OCI-M2 (cell line): ENCODE measurements around the gene WWOX.

Experiments used
- DNase-seq: peaks from one replicate; lab custom pipeline; 2025; ENCODE audit not compliant: unreplicated experiment; lab: John Stamatoyannopoulos, UW

The WWOX gene

GRCh38 chr16:78386557-78387324 lies 287.3 kb downstream of the WWOX start:
- DNase-seq = no peak

DNA sequence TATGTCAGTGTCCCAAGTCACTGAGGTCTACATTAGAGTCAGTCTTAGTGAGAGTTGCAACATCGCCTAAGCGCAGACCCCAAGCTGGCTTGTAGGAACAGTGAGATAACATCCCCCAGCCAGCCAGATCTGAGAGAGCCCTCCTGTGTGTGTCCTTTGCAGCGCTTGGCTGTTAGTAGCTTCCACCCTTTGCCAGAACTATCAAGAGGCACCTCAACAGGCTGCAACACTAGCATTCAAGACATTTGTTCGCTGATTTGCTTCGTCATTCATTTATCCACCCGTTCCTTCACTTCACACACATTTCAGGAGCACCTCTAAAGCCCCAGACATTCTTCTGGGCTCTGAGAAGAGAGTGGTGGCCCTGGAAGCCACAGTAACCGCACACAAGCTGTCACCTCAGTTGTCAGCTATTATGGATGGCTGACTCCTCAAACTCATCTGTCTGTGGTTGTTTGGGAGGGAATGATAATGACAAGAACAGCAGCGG lies 289.6 kb downstream of the WWOX start:
- no peak for DNase-seq

- no peak for DNase-seq
Measured at GRCh38 chr16:78390092-78390491, 290.6 kb downstream of the WWOX start.

- no peak for DNase-seq
Measured at GRCh38 chr16:78390508-78391324, 291.3 kb downstream of the WWOX start.

GRCh38 chr16:78392585-78393195 lies 293.2 kb downstream of the WWOX start:
- DNase-seq = no peak

DNA sequence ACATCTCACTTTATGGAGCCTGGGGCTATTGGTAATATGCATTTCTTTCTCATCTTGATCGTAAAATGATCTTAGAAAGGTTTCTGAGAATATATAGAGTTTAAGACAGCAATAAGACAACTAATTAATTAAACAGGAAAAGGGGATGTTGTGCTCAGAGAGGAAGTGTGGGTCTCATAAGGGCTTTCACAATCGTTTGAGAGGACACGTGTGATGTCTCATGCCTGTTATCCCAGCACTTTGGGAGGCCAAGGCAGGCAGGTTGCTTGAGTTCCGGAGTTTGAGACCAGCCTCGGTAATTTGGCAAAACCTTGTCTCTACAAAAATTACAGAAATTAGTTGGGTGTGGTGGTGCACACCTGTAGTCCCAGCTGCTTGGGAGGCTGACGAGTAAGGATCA lies 295.6 kb downstream of the WWOX start:
- DNase-seq = no peak

DNA sequence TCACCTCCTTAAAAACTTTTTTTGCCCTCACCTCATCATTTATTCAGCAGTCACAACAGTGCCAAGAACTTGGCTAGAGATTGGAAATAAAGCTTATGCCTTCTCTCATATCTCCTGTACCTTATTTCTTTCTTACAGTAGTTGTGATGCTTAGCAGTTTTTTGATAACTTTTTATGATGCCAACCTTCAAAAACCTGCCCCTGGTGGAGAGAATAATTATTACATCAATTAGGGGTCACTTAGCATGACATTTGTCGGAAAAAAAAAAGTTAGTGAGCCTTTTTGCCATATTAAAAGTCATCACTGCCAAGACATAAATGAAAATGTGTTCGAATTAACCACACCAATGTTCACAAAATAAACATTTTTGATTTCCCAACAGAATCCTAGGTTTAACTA lies 296.6 kb downstream of the WWOX start:
- no peak for DNase-seq

DNA sequence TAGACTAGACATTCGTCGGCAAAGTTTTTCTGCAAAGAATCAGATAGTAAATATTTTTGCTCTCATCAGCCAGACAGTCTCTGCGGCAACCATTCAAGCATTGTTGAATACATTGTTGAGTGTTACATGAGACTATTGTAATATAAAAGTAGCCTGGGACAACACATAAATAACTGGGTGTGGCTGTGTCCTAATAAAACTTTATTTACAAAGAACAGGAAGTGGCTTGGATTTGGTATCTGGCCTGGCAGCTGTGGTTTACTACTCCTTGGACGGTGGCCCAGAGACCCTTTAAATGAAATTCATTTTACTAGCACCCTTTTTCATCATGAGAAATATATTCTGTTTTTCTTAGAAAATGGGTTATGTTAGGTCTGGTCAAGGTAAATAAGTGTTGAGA lies 297.2 kb downstream of the WWOX start:
- DNase-seq = no peak

DNA sequence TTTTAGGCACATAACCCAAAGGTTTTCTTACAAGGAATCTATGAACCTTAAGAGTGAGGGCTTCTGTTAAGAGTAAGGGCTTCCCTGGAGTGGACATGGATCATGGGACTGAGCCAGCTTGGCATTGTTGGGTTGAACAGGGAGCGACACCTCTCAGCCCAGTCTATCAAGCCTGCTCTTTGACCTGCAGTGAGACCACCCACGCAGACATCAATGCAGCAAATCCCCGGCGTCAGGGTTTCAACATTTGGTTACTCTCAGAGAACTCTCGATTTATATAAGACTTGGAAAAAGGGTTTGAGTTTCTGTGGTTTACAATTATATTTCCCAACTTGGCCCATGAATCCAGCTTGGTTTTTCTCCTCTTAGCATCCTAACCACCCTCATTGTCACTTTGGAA lies 299.9 kb downstream of the WWOX start:
- DNase-seq = no peak

DNA sequence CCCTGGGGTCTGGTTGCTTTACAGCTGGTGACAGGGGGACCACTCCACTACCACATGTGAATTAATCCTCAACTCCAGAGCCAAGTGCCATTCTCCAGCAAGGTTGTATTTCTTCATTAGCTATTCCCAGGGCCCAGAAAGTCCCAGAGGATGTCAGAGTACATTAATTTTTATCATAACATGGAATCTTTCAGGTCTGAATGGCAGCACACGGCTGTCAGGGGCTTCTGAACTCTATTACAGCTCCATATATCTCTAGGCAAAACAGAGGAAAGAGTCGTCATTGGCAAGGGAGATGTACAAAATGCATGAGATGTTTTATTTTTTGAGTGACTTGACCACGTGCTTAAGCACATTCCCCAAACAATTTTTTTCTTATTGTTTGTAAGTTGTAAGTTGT lies 303.4 kb downstream of the WWOX start:
- no peak for DNase-seq

DNA sequence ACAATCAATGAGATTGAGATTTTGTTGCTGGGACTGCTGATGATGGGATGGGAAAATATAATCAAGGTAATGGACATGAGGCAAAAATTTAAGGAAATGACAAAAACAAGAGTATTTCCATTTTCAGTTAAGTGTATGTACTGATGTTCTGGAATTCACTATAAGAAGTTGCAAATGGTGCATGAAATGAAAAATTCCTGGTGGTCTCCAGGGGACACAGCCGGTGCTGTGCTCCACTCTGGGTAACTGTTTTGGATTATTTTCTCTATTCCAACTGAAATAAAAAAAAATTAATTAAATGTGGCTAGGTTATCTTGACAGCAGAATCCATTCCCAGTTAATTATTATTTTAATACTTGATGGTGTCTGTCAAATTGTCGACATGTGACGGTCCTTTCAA lies 305.6 kb downstream of the WWOX start:
- DNase-seq = no peak

DNA sequence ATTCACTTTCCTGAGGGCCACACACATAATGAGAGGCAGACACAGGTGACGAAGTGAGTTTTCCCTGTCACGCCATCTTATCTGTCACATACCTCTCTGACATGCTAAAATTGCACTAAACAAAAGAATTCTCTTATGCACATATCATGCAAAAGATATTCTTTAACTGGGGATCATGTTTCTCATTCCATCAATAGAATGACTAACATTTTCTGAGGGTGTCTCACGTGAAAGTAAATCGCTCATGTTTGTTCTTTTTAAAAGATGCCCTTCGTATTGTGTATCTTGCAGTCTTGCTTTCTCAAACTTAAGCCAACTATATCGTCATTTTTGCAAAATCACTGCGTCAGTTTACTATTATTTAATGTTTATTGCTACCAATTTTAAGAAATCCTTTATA lies 306.4 kb downstream of the WWOX start:
- DNase-seq = no peak

- no peak for DNase-seq
Measured at GRCh38 chr16:78407191-78407590, 307.7 kb downstream of the WWOX start.

GRCh38 chr16:78413651-78414050 lies 314.2 kb downstream of the WWOX start:
- no peak for DNase-seq

DNA sequence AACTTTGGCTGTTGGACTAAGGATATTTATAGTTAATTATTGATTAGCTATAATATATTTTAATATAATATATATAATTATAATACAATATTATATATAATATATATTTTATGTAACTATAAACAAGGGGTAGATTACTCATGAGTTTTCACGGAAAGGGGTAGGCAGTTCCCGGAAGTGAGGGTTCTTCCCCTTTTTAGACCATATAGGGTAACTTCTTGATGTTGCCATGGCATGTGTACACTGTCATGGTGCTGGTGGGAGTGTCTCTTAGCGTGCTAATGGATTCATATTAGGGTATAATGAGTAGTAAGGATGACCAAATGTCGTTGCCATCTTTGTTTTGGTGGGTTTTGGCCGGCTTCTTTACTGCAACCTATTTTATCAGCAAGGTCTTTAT lies 315.6 kb downstream of the WWOX start:
- no peak for DNase-seq

- no peak for DNase-seq
Measured at GRCh38 chr16:78415669-78416068, 316.2 kb downstream of the WWOX start.

- no peak for DNase-seq
Measured at GRCh38 chr16:78416400-78416799, 316.9 kb downstream of the WWOX start.

DNA sequence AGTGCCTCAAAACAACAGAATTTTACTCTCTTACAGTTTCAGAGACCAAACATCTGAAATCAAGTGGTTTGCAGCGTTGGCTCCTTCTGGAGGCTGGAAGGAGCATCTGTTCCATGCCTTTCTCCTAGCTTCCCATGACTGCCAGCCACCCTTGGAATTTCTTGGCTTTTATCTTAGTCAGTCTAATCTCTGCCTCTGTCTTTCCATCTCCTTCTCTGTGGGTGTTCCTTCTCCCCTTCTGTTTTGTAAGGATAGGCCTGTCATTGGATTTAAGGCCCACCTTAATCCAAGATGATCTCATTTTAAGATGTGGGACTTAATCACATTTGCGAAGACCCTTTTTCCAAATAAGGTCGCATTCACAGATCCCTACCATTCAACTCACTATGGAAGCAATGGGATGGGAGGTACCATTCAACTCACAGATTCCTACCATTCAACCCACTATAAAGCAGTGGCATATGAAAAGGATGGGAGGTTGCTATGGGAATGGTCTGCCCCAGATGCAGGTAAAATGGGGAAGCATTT lies 321.8 kb downstream of the WWOX start:
- no peak for DNase-seq

- no peak for DNase-seq
Measured at GRCh38 chr16:78425281-78425680, 325.8 kb downstream of the WWOX start.

GRCh38 chr16:78425891-78426510 lies 326.5 kb downstream of the WWOX start:
- no peak for DNase-seq

DNA sequence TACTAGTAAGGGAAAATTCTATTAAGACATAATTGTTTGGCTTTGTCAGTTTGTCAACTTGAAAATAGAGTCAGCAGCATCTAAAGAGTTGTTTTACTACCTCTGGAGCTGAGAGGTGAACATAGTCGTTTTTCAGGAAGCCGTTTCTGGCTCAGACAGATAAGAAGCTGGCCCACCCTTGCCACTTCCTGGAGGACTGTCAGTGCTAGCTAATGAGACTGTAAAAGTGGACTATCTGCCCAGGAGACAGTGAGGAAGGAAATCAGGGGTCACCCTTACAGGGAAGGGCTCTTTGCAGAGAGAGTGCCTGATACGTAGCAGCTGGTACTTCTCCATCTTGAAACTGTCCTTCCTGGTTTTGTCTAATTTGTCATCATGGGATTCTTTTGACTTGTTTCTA lies 328.7 kb downstream of the WWOX start:
- DNase-seq = peak; percentile 15
